ENCODE data around the gene CRELD2. TPM values are rescaled to one million over a fixed set of nuclear protein-coding genes. Genes with fewer than 3 reads are reported as not detected.

Gene CRELD2
- total RNA-seq, 1 donor from 2014 or later, result 42.7 TPM

DNA sequence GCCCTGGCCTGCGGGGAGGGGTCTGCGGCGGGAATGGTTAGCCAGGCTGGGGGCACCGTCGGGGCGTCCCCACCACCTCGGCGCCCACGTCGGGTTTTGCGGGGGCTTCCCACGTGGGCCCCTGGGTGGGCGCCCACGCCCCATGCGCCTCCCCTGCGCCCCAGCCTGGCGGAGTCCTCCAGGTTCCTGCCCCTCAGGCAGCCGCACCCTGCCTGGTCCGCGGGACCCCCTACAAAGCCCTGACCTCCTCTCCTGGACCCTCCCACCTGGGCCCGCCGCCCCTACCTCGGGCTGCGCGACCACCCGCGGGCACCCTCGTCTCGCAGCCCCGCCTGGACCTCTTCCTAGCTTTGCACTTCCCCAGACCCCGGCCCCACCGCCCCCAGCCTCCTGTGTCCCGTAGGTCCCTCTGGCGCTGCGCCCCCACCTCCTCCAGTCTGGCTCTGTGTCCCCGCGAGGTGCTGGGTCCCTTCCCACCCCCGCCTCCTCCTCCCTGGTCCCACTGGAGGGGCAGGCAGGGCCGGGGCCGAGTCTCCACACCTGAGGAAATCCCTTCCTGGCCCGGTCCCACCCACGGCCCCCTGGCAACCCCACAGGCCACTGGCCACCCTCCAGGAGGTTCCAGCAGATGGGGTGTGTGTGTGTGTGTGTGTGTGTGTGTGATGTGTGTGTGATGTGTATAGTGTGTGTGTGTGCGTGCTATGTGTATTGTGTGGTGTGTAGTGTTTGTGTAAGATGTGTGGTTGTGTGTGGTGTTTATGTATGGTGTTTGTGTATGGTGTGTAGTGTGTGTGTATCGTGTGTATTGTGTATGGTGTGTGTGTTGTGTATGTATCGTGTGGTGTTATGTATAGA is 54.0 kb downstream of the CRELD2 start:
- intact Hi-C loops (cut with DNase I), result no loop called here
- H3K27ac ChIP-seq, result peak overlapping the region; percentile 80
- H3K4me3 ChIP-seq, result peak overlapping the region; percentile 60
- no peak for ATAC-seq
- TF ChIP-seq, protein P1, sequence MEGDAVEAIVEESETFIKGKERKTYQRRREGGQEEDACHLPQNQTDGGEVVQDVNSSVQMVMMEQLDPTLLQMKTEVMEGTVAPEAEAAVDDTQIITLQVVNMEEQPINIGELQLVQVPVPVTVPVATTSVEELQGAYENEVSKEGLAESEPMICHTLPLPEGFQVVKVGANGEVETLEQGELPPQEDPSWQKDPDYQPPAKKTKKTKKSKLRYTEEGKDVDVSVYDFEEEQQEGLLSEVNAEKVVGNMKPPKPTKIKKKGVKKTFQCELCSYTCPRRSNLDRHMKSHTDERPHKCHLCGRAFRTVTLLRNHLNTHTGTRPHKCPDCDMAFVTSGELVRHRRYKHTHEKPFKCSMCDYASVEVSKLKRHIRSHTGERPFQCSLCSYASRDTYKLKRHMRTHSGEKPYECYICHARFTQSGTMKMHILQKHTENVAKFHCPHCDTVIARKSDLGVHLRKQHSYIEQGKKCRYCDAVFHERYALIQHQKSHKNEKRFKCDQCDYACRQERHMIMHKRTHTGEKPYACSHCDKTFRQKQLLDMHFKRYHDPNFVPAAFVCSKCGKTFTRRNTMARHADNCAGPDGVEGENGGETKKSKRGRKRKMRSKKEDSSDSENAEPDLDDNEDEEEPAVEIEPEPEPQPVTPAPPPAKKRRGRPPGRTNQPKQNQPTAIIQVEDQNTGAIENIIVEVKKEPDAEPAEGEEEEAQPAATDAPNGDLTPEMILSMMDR (IDR thresholded peaks at IDR 0.05), result no peak
- no peaks in the 10 kb centered on the region for H3K27me3 ChIP-seq (ENCODE audit: low read depth)
- H3K9me3 ChIP-seq, result no peaks in the 10 kb centered on the region
- peaks cover 40% of the 10 kb centered on the region for H3K4me1 ChIP-seq
- peak; percentile 63 for DNase-seq
- no peaks in the 10 kb centered on the region for H3K36me3 ChIP-seq

DNA sequence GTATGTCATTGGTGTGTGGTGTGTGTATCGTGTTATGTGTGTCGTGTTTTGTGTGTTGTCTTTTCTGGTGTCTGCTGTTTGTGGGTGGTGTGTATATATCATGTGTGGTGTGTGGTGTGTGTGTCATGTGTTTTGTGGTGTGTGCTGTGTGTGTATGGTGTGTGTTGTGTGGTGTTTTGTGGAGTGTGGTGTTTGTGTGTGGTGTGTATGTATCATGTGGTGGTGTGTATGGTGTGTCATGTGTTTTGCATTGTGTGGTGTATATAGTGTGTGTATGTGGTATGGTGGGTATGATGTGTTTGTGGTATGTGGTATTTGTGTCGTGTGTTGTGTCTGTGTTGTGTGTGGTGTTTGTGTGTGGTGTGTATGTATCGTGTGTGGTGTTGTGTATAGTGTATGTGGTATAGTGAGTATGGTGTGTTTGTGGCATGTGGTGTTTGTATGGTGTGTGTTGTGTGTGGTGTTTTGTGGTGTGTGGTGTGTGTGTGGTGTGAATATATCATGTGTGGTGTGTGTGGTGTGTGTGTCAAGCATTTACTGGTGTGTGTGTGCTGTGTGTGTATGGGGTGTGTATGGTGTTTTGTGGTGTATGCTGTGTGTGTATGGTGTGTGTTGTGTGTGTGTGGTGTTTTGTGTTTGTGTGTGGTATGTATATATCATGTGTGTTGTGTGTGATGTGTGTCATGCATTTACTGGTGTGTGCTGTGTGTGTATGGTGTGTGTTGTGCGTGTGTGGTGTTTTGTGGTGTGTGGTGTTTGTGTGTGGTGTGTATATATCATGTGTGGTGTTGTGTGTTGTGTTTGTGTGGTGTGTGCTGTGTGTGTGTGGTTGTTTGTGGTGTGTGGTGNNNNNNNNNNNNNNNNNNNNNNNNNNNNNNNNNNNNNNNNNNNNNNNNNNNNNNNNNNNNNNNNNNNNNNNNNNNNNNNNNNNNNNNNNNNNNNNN is 54.9 kb downstream of the CRELD2 start:
- ATAC-seq, result no peak
- H3K36me3 ChIP-seq, result no peaks in the 10 kb centered on the region
- peaks cover 31% of the 10 kb centered on the region for H3K4me1 ChIP-seq
- peak; percentile 16 for DNase-seq
- no peak overlapping the region for H3K4me3 ChIP-seq
- H3K9me3 ChIP-seq, result no peaks in the 10 kb centered on the region
- intact Hi-C loops (cut with DNase I), result no loop called here
- no peaks in the 10 kb centered on the region for H3K27me3 ChIP-seq (ENCODE audit: low read depth)
- TF ChIP-seq, protein P1 (IDR thresholded peaks at IDR 0.05), result no peak
- H3K27ac ChIP-seq, result no peak overlapping the region

DNA sequence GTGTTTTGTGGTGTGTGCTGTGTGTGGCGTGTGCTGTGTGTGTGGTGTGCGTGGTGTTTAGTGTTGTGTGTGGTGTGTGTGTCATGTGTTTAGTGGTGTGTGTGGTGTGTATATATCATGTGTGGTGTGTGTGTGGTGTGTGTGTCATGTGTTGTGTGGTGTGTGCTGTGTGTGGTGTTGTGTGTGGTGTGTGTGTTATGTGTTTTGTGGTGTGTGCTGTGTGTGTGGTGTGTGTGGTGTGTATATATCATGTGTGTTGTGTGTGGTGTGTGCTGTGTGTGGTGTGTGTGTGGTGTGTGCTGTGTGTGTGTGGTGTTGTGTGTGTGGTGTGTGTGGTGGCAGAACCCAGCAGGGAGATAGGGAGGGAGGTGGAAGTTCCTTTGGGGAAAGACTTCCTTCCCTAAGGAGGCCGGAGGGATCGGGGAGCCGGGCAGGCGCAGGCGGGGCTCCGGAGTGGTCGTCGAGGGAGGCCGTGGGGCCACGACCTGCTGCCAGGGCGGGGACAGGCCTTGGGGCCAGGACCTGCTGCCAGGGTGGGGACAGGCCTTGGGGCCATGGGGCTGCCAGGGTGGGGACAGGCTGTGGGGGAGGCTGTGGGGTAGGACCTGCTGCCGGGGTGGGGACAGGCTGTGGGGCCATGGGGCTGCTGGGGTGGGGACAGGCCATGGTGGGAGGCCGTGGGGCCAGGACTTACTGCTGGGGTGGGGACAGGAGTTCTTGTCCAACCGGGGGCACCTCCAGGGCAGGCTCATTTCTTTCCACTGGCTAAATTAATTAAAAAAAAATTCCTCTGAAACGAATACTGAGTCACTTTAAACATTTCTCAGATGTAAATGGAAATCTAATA is 57.3 kb downstream of the CRELD2 start:
- H3K9me3 ChIP-seq, result no peaks in the 10 kb centered on the region
- DNase-seq (peak; percentile 45), ATAC-seq (no peak)
- peaks cover 14% of the 10 kb centered on the region for H3K4me1 ChIP-seq
- no peaks in the 10 kb centered on the region for H3K27me3 ChIP-seq (ENCODE audit: low read depth)
- H3K36me3 ChIP-seq, result no peaks in the 10 kb centered on the region
- intact Hi-C loops (cut with DNase I), result no loop called here
- H3K27ac ChIP-seq, result no peak overlapping the region
- TF ChIP-seq, protein P1 (IDR thresholded peaks at IDR 0.05), result no peak
- no peak overlapping the region for H3K4me3 ChIP-seq

DNA sequence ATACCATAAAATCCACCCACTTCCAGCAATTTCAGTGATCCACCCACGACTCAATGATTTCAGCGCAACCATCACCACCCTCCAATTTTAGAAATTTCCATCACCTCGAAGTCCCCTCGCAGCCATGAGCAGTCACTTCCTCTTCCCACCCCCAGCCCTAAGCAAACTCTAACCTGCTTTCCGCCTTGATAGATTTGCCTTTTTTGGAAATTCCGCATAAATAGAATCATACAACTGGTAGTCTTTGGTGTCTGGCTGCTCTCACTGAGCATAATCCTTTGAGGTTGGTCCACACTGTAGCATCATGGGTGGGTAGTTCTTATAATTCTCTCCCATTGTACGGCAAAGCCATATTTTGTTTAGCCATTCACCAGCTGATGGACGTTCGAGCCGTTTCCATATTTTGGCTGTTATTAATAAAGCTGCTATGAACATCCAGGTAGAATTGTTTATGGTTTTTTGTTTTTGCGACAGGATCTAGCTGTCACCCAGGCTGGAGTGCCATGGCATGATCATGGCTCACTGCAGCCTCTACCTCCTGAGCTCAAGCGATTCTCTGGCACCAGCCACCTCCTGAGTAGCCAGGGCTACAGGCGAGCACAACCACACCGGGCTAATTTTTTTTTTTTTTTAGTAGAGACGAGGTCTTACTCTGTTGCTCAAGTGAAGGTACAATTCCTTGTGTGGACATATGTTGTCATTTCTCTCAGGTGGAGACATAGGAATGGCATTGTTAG is 58.2 kb downstream of the CRELD2 start:
- DNase-seq (no peak), ATAC-seq (no peak)
- Histone ChIP-seq H3K9me3 (no peaks in the 10 kb centered on the region), H3K36me3 (no peaks in the 10 kb centered on the region), H3K27ac (no peak overlapping the region), H3K27me3 (ENCODE audit: low read depth) (no peaks in the 10 kb centered on the region), H3K4me1 (peaks cover 8% of the 10 kb centered on the region), H3K4me3 (no peak overlapping the region)
- intact Hi-C loops (cut with DNase I), result no loop called here
- TF ChIP-seq, protein P1 (IDR thresholded peaks at IDR 0.05), result no peak

Small RNA genes lying within 50 kb of the gene (microRNA-seq; reads per million reads assigned to microRNA genes)
- gene MIR6821 (ENCODE audit: borderline number of aligned reads), result not detected

Other genes with a start within 250 kb of the CRELD2 start
- 37.4 TPM for gene BRD1, start 90.8 kb upstream of the CRELD2 start, total RNA-seq
- gene ZBED4, start 64.8 kb upstream of the CRELD2 start, total RNA-seq, result 12.7 TPM
- 25.9 TPM for gene ALG12, start 196 bp upstream of the CRELD2 start, total RNA-seq
- 94.7 TPM for gene PIM3, start 42.1 kb downstream of the CRELD2 start, total RNA-seq
- gene IL17REL, start 94.1 kb downstream of the CRELD2 start, total RNA-seq, result 0.09 TPM
- not detected for gene TTLL8, start 139.7 kb downstream of the CRELD2 start, total RNA-seq
- gene MLC1, start 166.8 kb downstream of the CRELD2 start, total RNA-seq, result 3.2 TPM
- 0.56 TPM for gene MOV10L1, start 171.4 kb downstream of the CRELD2 start, total RNA-seq

Data from lower lobe of right lung (tissue), 2 donors.